Femur (tissue), 1 donor: Measurements from ENCODE around the gene CWC15.
A peak's percentile ranks its signal among the peaks of the same experiment; 100 is the strongest.
"Not testable (repeated sequence)": the region's sequence is repeated elsewhere in the genome, so short reads cannot be mapped to it uniquely, and the experiment has no call there.

Experiments
- DNase-seq: peaks from one replicate; pipeline ENCODE4 v3.0.0-alpha.2; 2017

Gene CWC15

GRCh38 chr11:94973099-94973968, at the start of gene CWC15, which contains the start of gene KDM4D:
Gene CWC15, minus strand, starts transcription at chr11:94973556. Its CDS starts 1,371 bp downstream, at chr11:94972185.
Gene KDM4D, plus strand, starts transcription at chr11:94973709. Its CDS starts 23,664 bp downstream, at chr11:94997373.
- DNase-seq = peak; percentile 98

DNA sequence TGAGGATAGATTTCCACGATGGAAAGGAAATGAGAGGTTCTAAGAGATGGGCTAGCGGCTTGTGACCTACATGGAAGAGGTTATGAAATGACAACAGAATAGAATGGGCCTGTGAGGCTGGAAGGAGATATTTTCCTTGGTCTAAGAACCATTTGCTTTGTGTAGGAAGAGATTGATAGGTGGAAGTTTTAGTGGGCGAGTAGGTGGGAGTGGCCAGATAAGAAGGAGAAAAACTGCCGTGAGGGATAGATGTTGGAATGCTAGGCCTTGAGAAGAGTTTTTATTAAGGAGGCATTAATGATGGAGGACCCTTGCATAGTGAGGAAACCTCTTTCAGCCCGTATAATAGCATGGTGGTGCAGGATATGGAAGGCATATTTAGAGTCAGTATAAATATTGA, 48.1 kb upstream of the CWC15 start:
- not testable (repeated sequence) for DNase-seq

DNA sequence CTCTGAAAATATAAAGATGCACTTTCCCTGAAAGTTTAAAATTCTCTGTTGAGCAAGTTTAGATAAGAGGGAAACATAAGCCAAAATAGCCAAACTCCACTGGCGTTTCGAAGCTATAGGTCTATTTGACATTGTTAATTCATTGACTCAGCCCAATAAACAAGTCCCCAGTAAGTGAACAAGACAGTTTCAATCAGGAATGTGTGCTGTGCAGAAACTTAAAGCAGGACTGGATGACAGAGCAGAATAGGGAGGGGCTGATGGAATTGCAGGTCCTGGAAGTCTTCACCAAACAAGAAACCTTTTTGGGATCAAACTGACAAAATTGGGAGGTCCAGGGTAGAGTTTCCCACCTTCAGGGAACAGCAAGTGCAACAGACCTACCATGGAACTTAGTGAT, 42.8 kb upstream of the CWC15 start:
- DNase-seq = no peak

- DNase-seq = no peak
Measured at GRCh38 chr11:95014184-95014821, 40.9 kb upstream of the CWC15 start.

- no peak for DNase-seq
Measured at GRCh38 chr11:95011376-95011775, 38.0 kb upstream of the CWC15 start.

- DNase-seq = no peak
Measured at GRCh38 chr11:95005642-95006041, 32.3 kb upstream of the CWC15 start.

GRCh38 chr11:95003716-95004115, 30.4 kb upstream of the CWC15 start:
- DNase-seq = no peak

GRCh38 chr11:94998285-94998684, 24.9 kb upstream of the CWC15 start:
- DNase-seq = no peak

GRCh38 chr11:94997437-94997836, 24.1 kb upstream of the CWC15 start:
- no peak for DNase-seq

DNA sequence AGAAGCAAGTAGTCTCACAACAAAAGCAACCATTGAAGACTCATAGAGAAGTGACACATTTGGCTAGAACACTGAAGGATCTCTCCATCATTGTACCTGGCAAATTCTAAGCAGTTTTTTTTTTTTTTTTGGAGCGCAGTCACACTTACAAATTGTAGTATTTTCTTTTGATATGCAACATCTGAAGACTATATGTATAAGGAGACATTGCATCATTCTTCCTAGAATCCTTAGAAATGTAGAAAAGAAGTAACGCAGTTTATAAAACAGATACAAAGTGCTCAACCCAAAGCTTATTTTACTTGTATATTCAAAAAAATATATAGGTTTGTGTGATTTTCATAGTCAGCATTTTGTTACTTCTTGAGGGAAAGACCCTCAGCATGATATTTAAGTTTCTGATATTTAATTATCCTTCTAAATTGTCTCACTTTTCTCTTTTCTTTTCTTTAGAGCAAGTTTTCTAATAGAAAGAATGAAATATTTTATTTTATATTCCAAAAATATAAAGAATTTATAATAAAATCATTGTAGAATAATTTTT, 20.1 kb upstream of the CWC15 start:
- no peak for DNase-seq

DNA sequence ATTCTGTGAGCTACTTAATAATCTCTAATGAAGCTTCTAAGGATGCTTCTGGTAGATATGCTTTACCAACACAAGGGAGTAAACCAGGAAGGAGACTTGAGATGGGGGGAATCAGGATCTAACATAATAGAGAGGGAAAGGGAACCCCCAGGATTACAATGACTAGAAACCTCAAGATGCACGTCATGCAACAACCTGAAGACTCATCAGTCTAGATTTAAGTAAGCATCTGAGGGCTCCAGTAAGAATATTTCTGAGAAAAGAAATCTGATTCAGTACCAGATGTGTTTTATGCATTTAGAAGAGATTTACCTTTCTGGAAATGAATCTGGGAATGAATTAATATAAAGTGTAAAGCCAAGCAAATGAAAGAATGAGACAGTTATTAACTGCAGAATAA, 15.4 kb upstream of the CWC15 start:
- DNase-seq = no peak

GRCh38 chr11:94987378-94987777, 14.0 kb upstream of the CWC15 start:
- no peak for DNase-seq

- DNase-seq = no peak
Measured at GRCh38 chr11:94975599-94975998, 2.2 kb upstream of the CWC15 start.

DNA sequence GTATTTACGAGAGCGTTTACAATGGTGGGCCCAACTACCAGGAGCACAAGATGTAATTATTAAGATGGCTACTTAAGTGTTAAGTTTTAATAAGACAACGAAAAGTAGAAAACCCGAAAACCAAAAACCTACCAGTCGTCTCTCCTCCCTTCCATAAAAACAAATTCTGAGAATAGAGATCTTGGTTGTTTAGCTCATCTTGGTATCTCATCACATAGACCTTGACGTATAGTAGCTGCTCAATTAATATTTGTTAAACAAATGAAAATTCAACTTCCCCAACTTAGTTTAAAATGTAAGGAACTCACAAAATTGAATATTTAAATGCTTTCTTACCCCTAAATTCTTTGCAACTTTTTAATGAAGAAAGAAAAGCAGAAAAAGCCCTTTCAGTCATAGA, 822 bp upstream of the CWC15 start:
- DNase-seq = no peak

DNA sequence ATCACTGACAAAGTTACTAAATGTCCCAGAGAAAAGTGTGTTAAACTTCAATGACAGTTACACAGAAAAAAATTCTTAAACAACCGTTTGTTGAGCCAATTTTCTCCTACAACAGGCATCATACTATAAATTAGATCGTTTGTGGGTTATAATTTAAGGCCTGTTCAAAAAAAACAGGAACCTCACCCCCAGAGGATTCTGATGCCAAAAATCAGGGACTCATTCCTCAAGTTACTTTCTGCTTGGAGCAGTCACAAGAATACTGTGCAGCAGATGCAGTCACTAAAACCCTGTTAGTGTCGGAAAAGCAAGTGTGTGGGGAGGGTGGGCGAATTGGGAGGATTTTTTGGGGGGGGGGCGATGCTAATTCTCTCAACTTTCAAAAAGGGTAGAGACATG, 657 bp downstream of the CWC15 start:
- DNase-seq = no peak

- no peak for DNase-seq
Measured at GRCh38 chr11:94968334-94968958, 4.9 kb downstream of the CWC15 start.

DNA sequence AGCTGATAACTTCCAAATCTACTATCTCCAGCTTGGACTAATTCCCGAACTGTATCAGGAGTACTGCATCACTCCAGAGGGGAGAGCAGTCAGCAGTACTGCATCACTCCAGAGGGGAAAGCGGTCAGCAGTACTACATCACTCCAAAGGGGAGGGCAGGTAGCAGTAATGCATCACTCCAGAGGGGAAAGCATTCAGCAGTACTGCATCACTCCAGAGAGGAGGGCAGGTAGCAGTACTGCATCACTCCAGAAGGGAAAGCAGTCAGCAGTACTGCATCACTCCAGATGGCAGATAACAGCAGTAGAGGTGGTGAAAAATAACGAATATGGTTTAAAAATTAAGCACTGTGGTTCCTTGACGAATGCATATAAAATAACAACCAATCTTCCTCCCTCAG, 8.4 kb downstream of the CWC15 start:
- DNase-seq = no peak

DNA sequence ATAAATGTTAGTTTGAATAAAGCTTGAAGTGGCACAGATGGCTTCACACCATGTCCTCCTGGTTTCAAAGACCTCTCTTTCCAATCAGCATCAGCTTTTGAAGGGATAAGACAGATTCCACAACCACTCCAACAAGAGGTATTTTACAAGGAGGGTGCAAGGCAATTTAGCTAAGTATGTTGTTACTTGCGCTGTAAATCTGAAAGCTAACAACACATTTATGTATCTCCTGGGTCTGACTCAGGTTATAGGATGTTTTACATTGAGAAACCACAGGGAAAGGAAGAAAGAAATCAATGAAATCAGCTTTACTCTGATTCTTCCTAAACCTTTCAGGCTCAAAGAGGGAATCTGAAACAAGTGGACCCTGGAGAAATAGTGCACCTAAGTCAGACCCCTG, 12.1 kb downstream of the CWC15 start:
- DNase-seq = no peak

- no peak for DNase-seq
Measured at GRCh38 chr11:94960488-94960887, 12.9 kb downstream of the CWC15 start.

GRCh38 chr11:94959179-94959578, 14.2 kb downstream of the CWC15 start:
- DNase-seq = no peak

DNA sequence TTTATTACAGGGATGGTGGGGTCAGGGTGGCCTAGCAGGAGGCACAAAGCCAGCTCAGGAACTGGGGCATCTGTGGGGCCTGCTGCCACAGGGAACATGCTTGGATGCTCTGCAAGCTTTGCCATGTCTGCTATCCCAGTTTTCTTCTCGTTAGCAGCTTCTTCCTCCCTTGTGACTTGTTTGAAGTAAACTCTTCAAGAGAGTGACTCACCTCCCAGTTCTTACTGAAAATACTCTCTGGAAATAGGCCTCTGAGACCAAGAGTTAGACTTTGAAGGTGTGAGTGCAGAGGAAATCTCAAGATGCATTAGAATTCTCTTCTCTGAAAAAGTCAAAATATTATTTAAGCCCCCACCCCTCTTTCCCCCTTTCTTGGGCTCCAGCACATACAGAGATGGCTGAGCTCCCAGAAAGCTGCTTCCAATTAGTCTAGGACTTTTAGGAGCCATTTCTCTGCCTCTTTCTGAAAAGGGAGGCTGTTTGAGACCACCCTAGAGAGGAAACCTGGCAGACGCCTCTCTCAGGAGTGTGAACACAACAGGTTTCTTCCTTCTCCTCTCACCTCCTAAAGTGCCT, 15.1 kb downstream of the CWC15 start:
- peak; percentile 33 for DNase-seq

DNA sequence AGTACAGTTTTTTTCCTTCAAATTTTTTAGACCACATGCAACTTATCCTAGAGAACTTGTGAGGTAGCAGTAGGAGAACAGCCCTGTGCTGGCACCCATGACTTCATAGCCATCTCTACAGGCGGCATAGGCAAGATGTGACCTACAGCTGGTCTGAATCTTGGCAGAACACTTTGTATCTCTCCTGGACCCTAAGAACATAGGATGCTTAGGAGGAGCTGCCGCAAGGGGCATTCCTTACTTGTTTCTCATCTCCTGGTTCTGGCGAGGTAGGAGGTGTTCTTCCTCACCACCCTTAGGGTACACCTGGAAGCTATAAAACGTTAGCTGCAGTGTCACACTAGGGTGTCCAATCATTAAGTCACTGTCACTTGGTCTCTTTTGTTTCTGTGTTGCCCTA, 16.4 kb downstream of the CWC15 start:
- DNase-seq = no peak

DNA sequence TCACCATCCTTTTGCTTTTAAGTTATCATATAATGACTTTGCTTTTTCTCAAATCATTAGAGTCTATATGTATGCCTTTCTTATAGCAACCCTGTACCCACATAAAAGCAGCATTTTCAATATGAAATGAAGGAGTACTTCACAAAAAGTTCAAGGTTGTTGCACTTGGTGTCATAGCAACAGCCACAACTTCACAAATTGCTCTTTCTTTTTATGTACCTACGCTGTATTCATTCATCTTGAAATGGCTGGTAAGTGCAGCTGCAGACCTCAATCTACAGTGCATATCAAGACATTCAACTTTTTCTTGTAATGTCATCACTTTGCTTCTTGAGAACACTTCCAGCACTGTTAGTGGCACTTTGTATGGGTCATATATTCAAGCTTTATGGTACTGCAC, 18.6 kb downstream of the CWC15 start:
- no peak for DNase-seq
